ENCODE results near the gene ANK2.
A peak's percentile ranks its signal among the peaks of the same experiment; 100 is the strongest.

Gene ANK2

GRCh38 chr4:113336556-113336955, 287.1 kb downstream of the ANK2 start:
- DNase-seq (ENCODE audit: low read depth in 3 of 3) = no peak

- DNase-seq (ENCODE audit: low read depth in 3 of 3) = no peak
Measured at GRCh38 chr4:113339430-113339813, 290.0 kb downstream of the ANK2 start.

GRCh38 chr4:113344100-113344499, 294.6 kb downstream of the ANK2 start:
- DNase-seq (ENCODE audit: low read depth in 3 of 3) = no peak

- no peak for DNase-seq (ENCODE audit: low read depth in 3 of 3)
Measured at GRCh38 chr4:113347245-113347644, 297.8 kb downstream of the ANK2 start.

- DNase-seq (ENCODE audit: low read depth in 3 of 3) = no peak
Measured at GRCh38 chr4:113349430-113349829, 300.0 kb downstream of the ANK2 start.

DNA sequence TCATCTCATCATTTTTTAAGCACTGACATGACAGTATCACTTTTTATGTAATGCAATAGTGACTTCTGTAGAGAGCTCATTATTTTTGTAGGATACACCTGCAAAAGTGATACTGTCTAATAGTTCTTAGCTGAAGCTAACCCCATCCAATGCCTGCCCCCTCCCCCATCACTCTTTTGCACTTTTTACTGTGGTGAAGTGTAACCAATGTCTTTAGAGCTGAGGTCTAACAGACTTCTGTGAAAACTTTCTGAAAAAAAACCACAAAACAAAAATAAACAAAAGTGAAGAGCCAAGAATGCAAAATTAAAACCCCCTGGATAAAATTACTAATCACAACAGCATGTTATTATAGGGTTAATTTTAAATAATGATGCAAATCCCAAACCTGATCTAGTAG, 301.1 kb downstream of the ANK2 start:
- DNase-seq (ENCODE audit: low read depth in 3 of 3) = no peak

DNA sequence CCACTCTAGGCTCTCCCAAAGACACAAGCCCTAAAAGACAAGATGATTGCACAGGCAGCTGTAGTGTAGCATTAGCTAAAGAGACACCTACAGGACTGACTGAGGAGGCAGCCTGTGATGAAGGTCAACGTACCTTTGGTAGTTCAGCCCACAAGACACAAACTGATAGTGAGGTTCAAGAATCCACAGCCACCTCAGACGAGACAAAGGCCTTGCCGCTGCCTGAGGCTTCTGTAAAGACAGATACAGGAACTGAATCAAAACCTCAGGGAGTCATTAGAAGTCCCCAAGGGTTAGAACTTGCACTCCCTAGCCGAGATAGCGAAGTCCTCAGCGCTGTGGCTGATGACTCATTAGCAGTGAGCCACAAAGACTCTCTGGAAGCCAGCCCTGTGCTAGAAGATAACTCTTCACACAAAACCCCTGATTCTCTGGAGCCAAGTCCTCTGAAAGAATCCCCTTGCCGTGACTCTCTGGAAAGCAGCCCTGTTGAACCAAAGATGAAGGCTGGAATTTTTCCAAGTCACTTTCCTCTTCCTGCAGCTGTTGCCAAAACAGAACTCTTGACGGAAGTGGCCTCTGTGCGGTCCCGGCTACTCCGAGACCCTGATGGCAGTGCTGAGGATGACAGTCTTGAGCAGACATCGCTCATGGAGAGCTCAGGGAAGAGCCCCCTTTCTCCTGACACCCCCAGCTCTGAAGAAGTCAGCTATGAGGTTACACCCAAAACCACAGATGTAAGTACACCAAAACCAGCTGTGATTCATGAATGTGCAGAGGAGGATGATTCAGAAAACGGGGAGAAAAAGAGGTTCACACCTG, 306.3 kb downstream of the ANK2 start:
- peak; percentile 27 to 52 (median 47) for DNase-seq (ENCODE audit: low read depth in 3 of 3)

GRCh38 chr4:113356453-113356852, 307.0 kb downstream of the ANK2 start:
- DNase-seq (ENCODE audit: low read depth in 3 of 3) = no peak

DNA sequence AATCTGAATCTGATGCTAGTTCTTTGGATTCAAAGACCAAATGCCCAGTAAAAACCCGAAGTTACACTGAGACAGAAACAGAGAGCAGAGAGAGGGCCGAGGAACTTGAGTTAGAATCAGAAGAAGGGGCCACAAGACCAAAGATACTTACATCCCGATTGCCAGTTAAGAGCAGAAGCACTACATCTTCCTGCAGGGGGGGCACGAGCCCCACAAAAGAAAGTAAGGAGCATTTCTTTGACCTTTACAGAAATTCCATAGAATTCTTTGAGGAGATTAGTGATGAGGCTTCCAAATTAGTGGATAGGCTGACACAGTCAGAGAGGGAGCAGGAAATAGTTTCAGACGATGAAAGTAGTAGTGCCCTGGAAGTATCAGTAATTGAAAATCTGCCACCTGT, 309.3 kb downstream of the ANK2 start:
- no peak for DNase-seq (ENCODE audit: low read depth in 3 of 3)

DNA sequence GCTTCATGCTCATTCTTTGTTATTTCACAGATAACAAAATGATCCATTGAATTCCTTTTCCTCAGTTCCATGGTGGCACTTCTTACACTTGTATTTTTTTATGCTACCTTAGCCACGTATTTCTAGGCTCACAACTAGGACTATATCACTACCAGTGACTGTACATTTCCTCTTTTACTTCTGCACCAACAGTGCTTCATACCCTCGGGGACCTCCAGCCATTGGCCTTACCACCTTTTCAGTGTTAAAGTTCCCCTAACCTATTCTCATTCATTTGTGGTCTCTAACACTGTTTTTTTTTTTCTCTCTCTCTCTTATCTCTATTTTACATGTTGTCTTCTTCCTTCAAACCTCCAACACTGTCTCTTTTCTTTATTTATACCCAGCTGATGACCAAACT, 315.9 kb downstream of the ANK2 start:
- DNase-seq (ENCODE audit: low read depth in 3 of 3) = no peak

DNA sequence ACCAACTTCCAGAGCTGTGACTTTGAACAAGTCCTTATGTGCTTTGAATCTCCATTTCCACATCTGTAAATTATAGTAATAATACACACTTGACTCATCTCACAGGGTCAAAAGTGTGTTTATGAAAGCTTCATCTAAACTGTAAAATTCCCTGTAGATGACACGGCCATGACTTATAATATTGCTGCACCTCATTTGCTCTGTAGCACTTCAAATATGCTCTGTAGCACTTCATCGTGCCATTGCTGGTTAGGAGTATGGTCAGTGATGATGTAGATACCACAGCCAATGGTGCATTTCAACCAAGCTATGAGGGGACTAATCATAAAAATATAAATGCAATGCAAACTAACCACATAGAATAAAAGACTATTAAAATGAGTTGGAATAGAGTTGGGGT, 318.6 kb downstream of the ANK2 start:
- no peak for DNase-seq (ENCODE audit: low read depth in 3 of 3)

- DNase-seq (ENCODE audit: low read depth in 3 of 3) = no peak
Measured at GRCh38 chr4:113371111-113371510, 321.7 kb downstream of the ANK2 start.

DNA sequence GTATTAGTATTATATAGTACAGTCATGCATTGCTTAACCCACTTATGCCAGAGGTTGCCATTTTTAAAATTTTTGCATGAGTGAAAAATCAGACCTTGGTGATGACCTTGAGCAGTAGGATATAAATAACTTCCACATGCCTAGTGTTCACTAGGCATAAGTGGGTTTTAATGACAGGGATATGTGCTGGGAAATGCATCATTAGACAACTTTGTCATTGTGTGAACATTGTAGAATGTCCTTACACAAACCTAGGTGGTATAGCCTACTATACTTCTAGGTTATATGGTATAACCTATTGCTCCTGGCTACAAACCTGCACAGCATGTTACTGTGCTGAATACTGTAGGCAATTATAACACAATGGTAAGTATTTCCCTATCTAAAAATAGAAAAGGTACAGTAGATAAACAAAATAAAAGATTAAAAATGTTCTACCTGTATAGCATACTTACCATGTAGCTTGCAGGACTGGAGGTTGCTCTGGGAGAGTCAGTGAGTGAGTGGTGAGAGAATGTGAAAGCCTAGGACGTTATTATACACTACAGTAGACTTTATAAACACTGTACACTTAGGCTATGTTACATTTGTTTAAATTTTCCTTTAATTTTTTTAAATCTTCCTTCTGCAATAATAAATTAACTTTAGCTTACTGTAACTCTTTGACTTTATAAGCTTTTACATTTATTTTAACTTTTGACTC, 326.7 kb downstream of the ANK2 start:
- DNase-seq (ENCODE audit: low read depth in 3 of 3) = no peak

DNA sequence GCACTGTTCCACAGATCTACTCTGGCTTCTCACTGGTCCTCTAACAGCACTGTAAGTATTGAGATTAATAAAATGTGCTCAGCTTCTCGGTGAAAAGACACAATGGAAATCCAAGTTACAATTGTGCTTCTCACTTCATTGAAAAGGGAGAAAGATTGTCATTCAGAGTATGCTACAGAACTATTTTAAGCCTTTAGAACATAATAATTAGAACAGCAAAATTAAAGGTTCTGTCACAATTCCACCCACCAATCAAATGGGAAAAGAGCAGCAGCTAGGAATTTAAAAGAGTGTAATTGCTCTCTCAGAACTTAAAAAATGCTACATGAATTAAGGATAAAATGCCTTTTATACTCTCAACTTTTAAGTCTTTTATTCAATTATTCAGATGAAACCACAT, 329.4 kb downstream of the ANK2 start:
- no peak for DNase-seq (ENCODE audit: low read depth in 3 of 3)

DNA sequence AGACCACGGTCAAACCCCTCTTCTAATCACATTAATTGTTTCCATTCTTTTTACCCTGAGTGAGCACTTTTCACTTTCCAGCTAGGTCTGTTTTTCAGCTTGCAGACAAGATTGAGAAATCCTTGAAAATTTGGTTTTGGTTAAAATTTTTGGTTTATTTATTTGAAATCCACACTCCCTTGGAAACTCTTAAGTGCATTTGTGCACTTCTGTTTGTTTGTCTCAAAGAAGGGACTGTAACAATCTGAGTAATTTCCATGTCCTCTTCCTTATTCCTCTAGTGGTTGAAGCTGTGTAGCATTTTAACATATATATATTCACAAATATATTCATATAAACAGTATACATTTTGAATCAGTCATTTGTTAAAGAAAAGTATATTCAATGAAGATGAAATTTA, 333.3 kb downstream of the ANK2 start:
- DNase-seq (ENCODE audit: low read depth in 3 of 3) = no peak

DNA sequence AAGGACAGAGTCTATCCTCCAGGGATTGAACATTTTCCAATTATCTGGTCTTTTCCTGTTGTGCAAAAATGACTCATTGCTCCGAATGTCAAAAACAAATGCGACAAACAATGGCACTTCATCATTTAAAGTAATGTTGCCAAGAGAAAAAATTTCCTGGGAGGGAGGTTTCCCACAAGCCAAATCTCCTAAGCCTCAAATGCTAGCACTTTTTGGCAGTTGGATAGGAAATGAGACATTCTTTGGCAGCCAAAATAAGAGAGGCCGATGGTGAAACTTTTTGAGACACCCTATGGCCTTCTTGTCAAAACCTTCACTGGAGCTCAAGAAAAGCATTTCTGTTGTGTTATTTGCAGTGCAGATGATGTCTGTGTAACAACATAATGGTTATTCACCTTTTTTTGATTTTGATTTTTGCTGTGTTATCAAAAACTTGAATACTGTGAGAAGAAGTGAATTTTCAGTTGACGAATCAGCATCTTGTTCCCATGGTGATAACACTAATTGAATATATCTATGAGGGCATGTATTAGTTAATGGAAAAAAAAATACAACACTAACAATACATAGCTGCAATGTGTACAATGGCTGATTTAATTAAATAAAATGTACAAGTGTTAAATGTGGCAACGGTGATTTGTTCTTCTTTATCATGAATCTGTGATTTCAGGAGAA, 333.8 kb downstream of the ANK2 start:
- no peak for DNase-seq (ENCODE audit: low read depth in 3 of 3)

- no peak for DNase-seq (ENCODE audit: low read depth in 3 of 3)
Measured at GRCh38 chr4:113384600-113384999, 335.1 kb downstream of the ANK2 start.

DNA sequence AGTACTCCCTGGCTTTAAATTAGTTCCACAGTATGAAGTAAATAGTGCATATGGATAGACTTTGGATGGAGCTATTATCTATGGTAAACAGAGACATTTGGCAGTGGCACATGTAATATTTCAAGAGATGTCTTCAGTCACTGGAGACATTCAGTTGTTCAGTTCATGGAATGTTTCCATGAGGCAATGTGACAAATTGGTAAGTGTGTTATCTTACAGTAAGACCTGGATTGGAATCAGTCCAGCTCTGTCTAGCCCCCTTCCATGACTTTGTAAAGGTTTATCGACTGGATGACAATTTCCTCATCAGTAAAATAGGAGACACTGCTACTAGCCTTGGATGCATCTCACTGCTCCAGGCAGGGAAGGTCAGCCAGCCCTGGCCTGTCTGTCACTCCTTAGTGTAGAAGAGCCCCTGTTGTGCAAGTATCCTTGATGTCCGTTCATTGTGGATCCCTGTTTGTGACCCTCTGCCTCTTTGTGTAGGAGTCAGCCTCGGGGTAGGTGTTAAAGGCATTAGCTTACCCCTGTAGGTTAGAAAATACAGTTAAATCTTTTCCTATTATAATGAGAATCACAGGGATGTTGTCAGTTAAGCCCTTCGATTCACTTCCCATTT, 335.9 kb downstream of the ANK2 start:
- no peak for DNase-seq (ENCODE audit: low read depth in 3 of 3)

DNA sequence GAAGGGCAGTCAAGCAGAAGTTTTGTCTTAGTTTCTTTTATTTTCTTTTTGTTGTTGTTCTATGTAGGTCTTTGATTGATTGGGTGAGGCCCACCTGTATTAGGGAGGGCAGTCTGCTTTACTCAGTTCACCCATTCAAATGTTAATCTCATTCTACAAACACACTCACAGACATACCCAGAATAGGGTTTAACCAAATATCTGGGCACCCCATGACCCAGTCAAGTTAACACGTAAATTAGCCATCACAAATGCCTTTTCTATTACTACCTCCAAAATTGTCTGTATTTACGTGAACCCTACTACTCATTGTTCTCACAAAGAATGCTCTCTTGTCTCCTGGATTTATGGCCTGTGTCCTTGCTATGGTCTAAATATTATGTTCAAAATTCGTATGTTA, 339.7 kb downstream of the ANK2 start:
- DNase-seq (ENCODE audit: low read depth in 3 of 3) = no peak

GRCh38 chr4:113390850-113391249, 341.4 kb downstream of the ANK2 start:
- DNase-seq (ENCODE audit: low read depth in 3 of 3) = no peak

- DNase-seq (ENCODE audit: low read depth in 3 of 3) = no peak
Measured at GRCh38 chr4:113394108-113394729, 344.8 kb downstream of the ANK2 start.
